Measurements from ENCODE around the gene XIAP. TPM values are rescaled to one million over a fixed set of nuclear protein-coding genes. Genes with fewer than 3 reads are reported as not detected.

Gene XIAP
- total and polyA plus RNA-seq, 9 of the 15 experiments (the other 6 are each of a cell fraction or from before 2014, with no cell fraction given): 5.7 to 40.5 (median 19.8) TPM

GRCh38 chrX:123859846-123860838 is at the start of gene XIAP (continued):
- peak; percentile 52 for TF ChIP-seq SP1 (CRISPR knock-in tag; IDR thresholded peaks at IDR 0.05)
- 0 out of 2 replicates have a peak, but pooled peaks have one; percentile 7 for TF ChIP-seq JUND (IDR thresholded peaks at IDR 0.05; ENCODE audit: borderline replicate concordance, low read depth, low read length)
- no peak for TF ChIP-seq JUND (tag; IDR thresholded peaks at IDR 0.05; ENCODE audit: borderline replicate concordance, low read depth, low read length)
- TF ChIP-seq HMGN3 (IDR thresholded peaks at IDR 0.05; ENCODE audit: borderline replicate concordance, extremely low read depth, insufficient read length, low read depth, low read length): peak; percentile 77
- no peak for TF ChIP-seq ZNF764 (CRISPR knock-in tag; IDR thresholded peaks at IDR 0.05; ENCODE audit: low read depth)
- TF ChIP-seq ZKSCAN8 (CRISPR knock-in tag; IDR thresholded peaks at IDR 0.05): peak; percentile 21; the same call in 1 of the 2 replicates
- peak in 1 of 2 experiments; percentile 60; a peak in 1 of 4 replicates for TF ChIP-seq MLLT1 (IDR thresholded peaks at IDR 0.05)
- no peak for TF ChIP-seq HMBOX1 (IDR thresholded peaks at IDR 0.05)
- 0 out of 2 replicates have a peak, but pooled peaks have one; percentile 27 for TF ChIP-seq RERE (CRISPR knock-in tag; IDR thresholded peaks at IDR 0.05; ENCODE audit: borderline replicate concordance)
- no peak for TF ChIP-seq PPARD (CRISPR knock-in tag; IDR thresholded peaks at IDR 0.05)
- peak; percentile 89 for TF ChIP-seq VEZF1 (CRISPR knock-in tag; IDR thresholded peaks at IDR 0.05)
- no peak for TF ChIP-seq ZNF263 (CRISPR knock-in tag; IDR thresholded peaks at IDR 0.05; ENCODE audit: borderline replicate concordance)
- no peak for TF ChIP-seq ZKSCAN3 (CRISPR knock-in tag; IDR thresholded peaks at IDR 0.05)
- peak; percentile 47 for TF ChIP-seq RBBP5 (IDR thresholded peaks at IDR 0.05; ENCODE audit: borderline replicate concordance, insufficient read depth, low read length, poor library complexity, severe bottlenecking)
- TF ChIP-seq TCF15 (CRISPR knock-in tag; IDR thresholded peaks at IDR 0.05): no peak
